ENCODE results near the gene DCAF11.

DNA sequence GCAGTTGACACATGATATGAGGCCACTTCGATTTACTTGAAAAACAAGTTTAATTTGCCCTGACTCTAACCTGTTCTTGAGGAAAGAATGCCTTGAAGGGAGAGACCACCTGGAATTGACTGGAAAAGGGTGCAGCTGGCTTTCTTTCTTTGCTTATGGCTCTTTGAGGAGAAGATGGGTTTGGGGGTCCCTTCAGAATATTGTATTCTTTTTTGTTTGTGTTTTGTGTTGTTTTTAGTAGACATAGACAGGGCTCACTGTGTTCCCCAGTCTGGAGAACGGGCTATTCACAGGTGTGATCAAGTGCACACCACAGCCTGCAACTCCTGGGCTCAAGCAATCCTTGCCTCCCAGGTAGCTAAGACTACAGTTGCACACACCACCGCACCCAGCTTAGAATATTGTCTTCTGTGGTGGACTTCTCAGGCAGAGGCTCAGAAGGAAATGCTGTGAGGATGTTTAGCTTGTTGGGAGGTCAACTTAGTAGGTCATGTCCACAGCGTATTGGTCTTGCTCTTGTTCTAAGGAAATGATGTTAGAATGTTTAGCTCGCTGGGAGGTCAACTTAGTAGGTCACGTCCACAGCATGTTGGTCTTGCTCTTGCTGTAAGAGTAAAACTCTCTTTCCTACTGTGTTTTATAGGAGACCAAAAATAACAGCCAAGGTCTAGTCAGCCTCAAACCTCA lies 1.7 kb downstream of the DCAF11 start:
- TF ChIP-seq SCRT2 (tag by site-specific recombination; IDR thresholded peaks at IDR 0.05) (no peak), ZNF140 (tag by site-specific recombination; IDR thresholded peaks at IDR 0.05) (no peak), ZNF223 (tag by site-specific recombination; IDR thresholded peaks at IDR 0.05) (no peak), ZNF830 (tag by site-specific recombination; IDR thresholded peaks at IDR 0.05; ENCODE audit: low read depth) (no peak), ZNF26 (tag by site-specific recombination; IDR thresholded peaks at IDR 0.05) (no peak)
- TF ChIP-seq, protein P1, sequence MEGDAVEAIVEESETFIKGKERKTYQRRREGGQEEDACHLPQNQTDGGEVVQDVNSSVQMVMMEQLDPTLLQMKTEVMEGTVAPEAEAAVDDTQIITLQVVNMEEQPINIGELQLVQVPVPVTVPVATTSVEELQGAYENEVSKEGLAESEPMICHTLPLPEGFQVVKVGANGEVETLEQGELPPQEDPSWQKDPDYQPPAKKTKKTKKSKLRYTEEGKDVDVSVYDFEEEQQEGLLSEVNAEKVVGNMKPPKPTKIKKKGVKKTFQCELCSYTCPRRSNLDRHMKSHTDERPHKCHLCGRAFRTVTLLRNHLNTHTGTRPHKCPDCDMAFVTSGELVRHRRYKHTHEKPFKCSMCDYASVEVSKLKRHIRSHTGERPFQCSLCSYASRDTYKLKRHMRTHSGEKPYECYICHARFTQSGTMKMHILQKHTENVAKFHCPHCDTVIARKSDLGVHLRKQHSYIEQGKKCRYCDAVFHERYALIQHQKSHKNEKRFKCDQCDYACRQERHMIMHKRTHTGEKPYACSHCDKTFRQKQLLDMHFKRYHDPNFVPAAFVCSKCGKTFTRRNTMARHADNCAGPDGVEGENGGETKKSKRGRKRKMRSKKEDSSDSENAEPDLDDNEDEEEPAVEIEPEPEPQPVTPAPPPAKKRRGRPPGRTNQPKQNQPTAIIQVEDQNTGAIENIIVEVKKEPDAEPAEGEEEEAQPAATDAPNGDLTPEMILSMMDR (tag by site-specific recombination; IDR thresholded peaks at IDR 0.05): no peak
- TF ChIP-seq, protein P2, sequence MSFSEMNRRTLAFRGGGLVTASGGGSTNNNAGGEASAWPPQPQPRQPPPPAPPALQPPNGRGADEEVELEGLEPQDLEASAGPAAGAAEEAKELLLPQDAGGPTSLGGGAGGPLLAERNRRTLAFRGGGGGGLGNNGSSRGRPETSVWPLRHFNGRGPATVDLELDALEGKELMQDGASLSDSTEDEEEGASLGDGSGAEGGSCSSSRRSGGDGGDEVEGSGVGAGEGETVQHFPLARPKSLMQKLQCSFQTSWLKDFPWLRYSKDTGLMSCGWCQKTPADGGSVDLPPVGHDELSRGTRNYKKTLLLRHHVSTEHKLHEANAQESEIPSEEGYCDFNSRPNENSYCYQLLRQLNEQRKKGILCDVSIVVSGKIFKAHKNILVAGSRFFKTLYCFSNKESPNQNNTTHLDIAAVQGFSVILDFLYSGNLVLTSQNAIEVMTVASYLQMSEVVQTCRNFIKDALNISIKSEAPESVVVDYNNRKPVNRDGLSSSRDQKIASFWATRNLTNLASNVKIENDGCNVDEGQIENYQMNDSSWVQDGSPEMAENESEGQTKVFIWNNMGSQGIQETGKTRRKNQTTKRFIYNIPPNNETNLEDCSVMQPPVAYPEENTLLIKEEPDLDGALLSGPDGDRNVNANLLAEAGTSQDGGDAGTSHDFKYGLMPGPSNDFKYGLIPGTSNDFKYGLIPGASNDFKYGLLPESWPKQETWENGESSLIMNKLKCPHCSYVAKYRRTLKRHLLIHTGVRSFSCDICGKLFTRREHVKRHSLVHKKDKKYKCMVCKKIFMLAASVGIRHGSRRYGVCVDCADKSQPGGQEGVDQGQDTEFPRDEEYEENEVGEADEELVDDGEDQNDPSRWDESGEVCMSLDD (tag by site-specific recombination; IDR thresholded peaks at IDR 0.05): no peak
